Prostate gland (tissue), 2 donors: ENCODE results near the gene WASF1. TPM values are rescaled to one million over a fixed set of nuclear protein-coding genes. Genes with fewer than 3 reads are reported as not detected.

Experiments used
- DNase-seq: peaks from one replicate; pipeline ENCODE4 v3.0.0-alpha.2; 2019; ENCODE audit warnings: low spot score
- H3K27ac ChIP-seq, 2 donors: fragments of 200-600 bp; sonication (generic); 2 replicates each; pipeline ENCODE4 v1.5.1; 2017 to 2019
- H3K27me3 ChIP-seq: fragments of 200-600 bp; sonication (generic); replicated peaks from 2 replicates; pipeline ENCODE4 v1.5.1; 2019; ENCODE audit not compliant: insufficient read depth
- H3K36me3 ChIP-seq, 2 donors: fragments of 200-600 bp; sonication (generic); 1 replicate in 1 of 2; 2 replicates in 1 of 2; pipeline versions ENCODE4 v1.5.1 to v1.8.1; 2017 to 2019
- H3K4me1 ChIP-seq: fragments of 200-600 bp; sonication (generic); replicated peaks from 2 replicates; pipeline ENCODE4 v1.5.1; 2019
- H3K4me3 ChIP-seq, 2 donors: fragments of 200-600 bp; sonication (generic); 2 replicates each; pipeline ENCODE4 v1.5.1; 2017 to 2019
- H3K9me3 ChIP-seq: fragments of 200-600 bp; sonication (generic); 2 replicates; pipeline ENCODE4 v1.5.1; 2017
- CTCF ChIP-seq, 4 experiments: fragments of 200-600 bp in 2 of 4; fragments of 450-650 bp in 2 of 4; sonication (generic) in 2 of 4; IDR thresholded peaks; 1 replicate in 3 of 4; 2 replicates in 1 of 4; pipeline ENCODE4 v1.5.1; 2016 to 2019; ENCODE audit warnings: antibody characterized with exemption in 4 of 4, mild to moderate bottlenecking in 2 of 4, moderate library complexity in 2 of 4
- POLR2A ChIP-seq: fragments of 450-650 bp; IDR thresholded peaks from one replicate; pipeline ENCODE4 v1.6.1; 2016; ENCODE audit warnings: antibody characterized with exemption, mild to moderate bottlenecking
- POLR2AphosphoS5 ChIP-seq: sonication (generic); formaldehyde crosslinking; IDR thresholded peaks from one replicate; pipeline ENCODE4 v1.6.1; 2017; ENCODE audit warnings: antibody characterized with exemption
- WGBS: methylation state at CpG from one replicate; pipeline ENCODE4 v1.1.5; 2018; 5-methylcytosine and 5-hydroxymethylcytosine counted together
- intact Hi-C: fragments of 100-400 bp; cut with DNase I; formaldehyde crosslinking; loops from one replicate; pipeline ENCODE4 v1.14.2; 2022
- total RNA-seq, 2 donors: library from RNA; depleted of rRNA; stranded (reverse); fragments of >200 nt; gene quantifications; one replicate each; pipeline ENCODE4 v1.1.0, GENCODE V29; 2016

WASF1 gene
- total RNA-seq, 2 donors from 2014 or later: 8.0 to 56.8 TPM

- no peak for DNase-seq
- no peak for TF ChIP-seq POLR2A
- TF ChIP-seq CTCF (IDR thresholded peaks at IDR 0.05): no peak
- TF ChIP-seq POLR2AphosphoS5: no peak
- intact Hi-C loops: no loop called here
- no peaks in the 10 kb centered on the region for H3K36me3 ChIP-seq
- H3K27ac ChIP-seq: no peak overlapping the region
- H3K9me3 ChIP-seq: no peaks in the 10 kb centered on the region
- no peaks in the 10 kb centered on the region for H3K4me1 ChIP-seq
- WGBS: 65% methylated on average over 1 of the region's 1 CpG
- H3K27me3 ChIP-seq: no peaks in the 10 kb centered on the region
- H3K4me3 ChIP-seq: no peak overlapping the region
Measured at GRCh38 chr6:110093981-110094380, 85.5 kb downstream of the WASF1 start.

GRCh38 chr6:110090876-110091275 is 88.6 kb downstream of the WASF1 start:
- Histone ChIP-seq H3K27ac (no peak overlapping the region), H3K36me3 (no peaks in the 10 kb centered on the region), H3K4me1 (no peaks in the 10 kb centered on the region), H3K27me3 (no peaks in the 10 kb centered on the region), H3K9me3 (no peaks in the 10 kb centered on the region), H3K4me3 (no peak overlapping the region)
- no peak for DNase-seq
- TF ChIP-seq POLR2A (no peak), POLR2AphosphoS5 (no peak), CTCF (IDR thresholded peaks at IDR 0.05) (no peak)
- intact Hi-C loops: no loop called here

GRCh38 chr6:110089323-110089722 is 90.1 kb downstream of the WASF1 start:
- Histone ChIP-seq H3K4me1 (no peaks in the 10 kb centered on the region), H3K9me3 (no peaks in the 10 kb centered on the region), H3K27me3 (no peaks in the 10 kb centered on the region), H3K4me3 (no peak overlapping the region), H3K36me3 (no peaks in the 10 kb centered on the region), H3K27ac (no peak overlapping the region)
- intact Hi-C loops: no loop called here
- DNase-seq: no peak
- no peak for TF ChIP-seq POLR2A
- no peak for TF ChIP-seq CTCF (IDR thresholded peaks at IDR 0.05)
- no peak for TF ChIP-seq POLR2AphosphoS5

- intact Hi-C loops: no loop called here
- H3K27ac ChIP-seq: no peak overlapping the region
- WGBS: 92% methylated on average over 2 of the region's 2 CpGs
- H3K4me1 ChIP-seq: no peaks in the 10 kb centered on the region
- no peaks in the 10 kb centered on the region for H3K9me3 ChIP-seq
- DNase-seq: no peak
- H3K4me3 ChIP-seq: no peak overlapping the region
- H3K36me3 ChIP-seq: no peaks in the 10 kb centered on the region
- no peak for TF ChIP-seq POLR2A
- TF ChIP-seq POLR2AphosphoS5: no peak
- no peak for TF ChIP-seq CTCF (IDR thresholded peaks at IDR 0.05)
- no peaks in the 10 kb centered on the region for H3K27me3 ChIP-seq
Measured at GRCh38 chr6:110085285-110085684, 94.2 kb downstream of the WASF1 start.

GRCh38 chr6:110083875-110084585 is 95.4 kb downstream of the WASF1 start:
- Histone ChIP-seq H3K27ac (no peak overlapping the region), H3K27me3 (no peaks in the 10 kb centered on the region), H3K4me3 (no peak overlapping the region), H3K9me3 (no peaks in the 10 kb centered on the region), H3K36me3 (no peaks in the 10 kb centered on the region), H3K4me1 (no peaks in the 10 kb centered on the region)
- intact Hi-C loops: no loop called here
- WGBS: 83% methylated on average over 1 of the region's 1 CpG
- TF ChIP-seq CTCF (IDR thresholded peaks at IDR 0.05) (no peak), POLR2A (no peak)
- no peak for DNase-seq
